ENCODE data around the gene KCNJ9.

Gene KCNJ9

GRCh38 chr1:160116283-160117147 is 35.2 kb downstream of the KCNJ9 start:
- TF ChIP-seq CTCF (IDR thresholded peaks at IDR 0.05; ENCODE audit: extremely low read depth, missing control alignments): no peak
- DNase-seq (ENCODE audit: low spot score): no peak

GRCh38 chr1:160117300-160117699 is 36.0 kb downstream of the KCNJ9 start:
- DNase-seq (ENCODE audit: low spot score): no peak
- TF ChIP-seq CTCF (IDR thresholded peaks at IDR 0.05; ENCODE audit: extremely low read depth, missing control alignments): no peak

- DNase-seq (ENCODE audit: low spot score): no peak
- no peak for TF ChIP-seq CTCF (IDR thresholded peaks at IDR 0.05; ENCODE audit: extremely low read depth, missing control alignments)
These were observed 36.4 kb downstream of the KCNJ9 start for GRCh38 chr1:160117709-160118183.

GRCh38 chr1:160118928-160119327 is 37.6 kb downstream of the KCNJ9 start:
- DNase-seq (ENCODE audit: low spot score): no peak

GRCh38 chr1:160120797-160121196 is 39.5 kb downstream of the KCNJ9 start:
- no peak for TF ChIP-seq CTCF (IDR thresholded peaks at IDR 0.05; ENCODE audit: extremely low read depth, missing control alignments)
- no peak for DNase-seq (ENCODE audit: low spot score)

More at GRCh38 chr1:160118928-160119327, 37.6 kb downstream of the KCNJ9 start:
- TF ChIP-seq CTCF (IDR thresholded peaks at IDR 0.05; ENCODE audit: extremely low read depth, missing control alignments): no peak

- DNase-seq (ENCODE audit: low spot score): no peak
- TF ChIP-seq CTCF (IDR thresholded peaks at IDR 0.05; ENCODE audit: extremely low read depth, missing control alignments): no peak
These were observed 40.0 kb downstream of the KCNJ9 start for GRCh38 chr1:160121388-160121787.

- DNase-seq (ENCODE audit: low spot score): no peak
- TF ChIP-seq CTCF (IDR thresholded peaks at IDR 0.05; ENCODE audit: extremely low read depth, missing control alignments): no peak
These were observed 41.7 kb downstream of the KCNJ9 start for GRCh38 chr1:160122978-160123495.
